Measurements from ENCODE around the gene ESR1.

ESR1 gene

GRCh38 chr6:152004036-152004566, 196.6 kb downstream of the ESR1 start (continued):
- TF ChIP-seq PATZ1 (CRISPR knock-in tag; IDR thresholded peaks at IDR 0.05; ENCODE audit: borderline replicate concordance) = no peak

DNA sequence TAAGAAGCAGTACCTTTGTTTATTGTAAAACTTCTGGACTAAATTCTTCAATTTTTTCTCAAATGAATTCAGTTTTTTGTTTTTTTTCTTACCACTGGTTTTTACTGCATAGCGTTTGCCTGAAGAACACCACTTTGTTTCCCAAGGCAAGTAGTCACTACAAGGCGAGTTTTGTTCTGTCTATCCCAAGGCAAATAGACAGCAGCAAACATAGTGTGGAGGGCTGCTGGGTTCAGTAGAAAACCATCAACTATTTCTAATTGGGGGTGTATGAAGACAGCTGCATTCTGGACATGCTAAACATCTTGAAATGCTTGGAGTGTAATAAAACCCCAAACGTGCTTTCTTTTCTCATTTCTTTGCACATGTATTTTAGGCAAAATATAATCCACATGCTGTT, 197.4 kb downstream of the ESR1 start:
- ATAC-seq = no peak
- TF ChIP-seq TOX (CRISPR knock-in tag; IDR thresholded peaks at IDR 0.05; ENCODE audit: borderline replicate concordance) (no peak), PPARA (CRISPR knock-in tag; IDR thresholded peaks at IDR 0.05; ENCODE audit: borderline replicate concordance) (no peak), ZNF565 (CRISPR knock-in tag; conservative IDR thresholded peaks at IDR 0.05; ENCODE audit: low read depth) (no peak), PATZ1 (CRISPR knock-in tag; IDR thresholded peaks at IDR 0.05; ENCODE audit: borderline replicate concordance) (no peak), CSDC2 (CRISPR knock-in tag; IDR thresholded peaks at IDR 0.05) (no peak), ZC3H10 (CRISPR knock-in tag; IDR thresholded peaks at IDR 0.05) (no peak)

DNA sequence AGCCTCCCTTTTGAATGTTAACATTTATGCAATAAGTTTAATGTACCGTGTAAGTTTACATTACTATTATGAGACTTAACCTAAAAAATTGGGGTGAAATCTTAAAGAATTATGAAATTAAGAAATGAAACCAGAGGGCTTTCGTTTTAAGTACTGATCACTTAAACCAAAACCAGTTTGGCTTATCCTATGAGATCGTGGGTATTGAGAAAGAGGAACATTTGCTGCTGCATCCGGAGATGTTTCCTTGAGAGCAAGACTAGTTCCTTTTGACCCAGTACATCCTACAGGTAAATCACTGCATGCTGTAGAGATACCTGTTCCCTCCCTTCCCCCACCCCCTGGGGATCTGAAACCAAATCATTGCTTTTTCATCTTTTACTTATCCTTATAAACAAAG, 201.3 kb downstream of the ESR1 start:
- no peak for ATAC-seq
- TF ChIP-seq ARNTL (CRISPR knock-in tag; IDR thresholded peaks at IDR 0.05; ENCODE audit: borderline replicate concordance, low read depth) (no peak), ZNF70 (CRISPR knock-in tag; IDR thresholded peaks at IDR 0.05) (no peak), CSRNP3 (CRISPR knock-in tag; IDR thresholded peaks at IDR 0.05) (no peak), ESRRG (CRISPR knock-in tag; IDR thresholded peaks at IDR 0.05) (no peak), RARB (CRISPR knock-in tag; IDR thresholded peaks at IDR 0.05) (no peak), POU6F1 (CRISPR knock-in tag; IDR thresholded peaks at IDR 0.05; ENCODE audit: borderline replicate concordance, low read depth) (no peak), ZFP3 (CRISPR knock-in tag; IDR thresholded peaks at IDR 0.05) (no peak), BACH2 (CRISPR knock-in tag; IDR thresholded peaks at IDR 0.05; ENCODE audit: borderline replicate concordance) (no peak)

DNA sequence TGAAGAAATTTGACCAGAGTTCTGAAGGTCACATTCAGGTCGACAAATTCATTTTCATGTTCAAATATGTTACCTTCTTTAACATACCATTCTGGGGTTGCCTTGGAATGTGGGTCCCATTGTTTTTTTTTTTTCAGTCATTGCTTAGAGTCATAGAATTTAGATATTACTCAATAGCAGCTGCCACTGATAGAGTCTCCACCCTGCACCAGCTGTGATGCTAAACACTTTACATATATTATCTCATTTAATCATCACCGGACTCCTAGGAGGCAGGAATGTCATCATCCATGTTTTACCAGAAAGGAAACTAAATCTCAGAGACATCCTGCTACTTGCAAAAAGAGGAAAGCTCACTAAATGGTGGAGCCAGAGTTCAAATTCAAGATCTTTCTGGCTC, 204.7 kb downstream of the ESR1 start:
- no peak for ATAC-seq
- TF ChIP-seq PATZ1 (CRISPR knock-in tag; IDR thresholded peaks at IDR 0.05; ENCODE audit: borderline replicate concordance) = no peak
- no peak for TF ChIP-seq OSR1 (CRISPR knock-in tag; IDR thresholded peaks at IDR 0.05)
- TF ChIP-seq TSHZ2 (CRISPR knock-in tag; IDR thresholded peaks at IDR 0.05) = no peak
- no peak for TF ChIP-seq ZNF565 (CRISPR knock-in tag; conservative IDR thresholded peaks at IDR 0.05; ENCODE audit: low read depth)
- no peak for TF ChIP-seq CSDC2 (CRISPR knock-in tag; IDR thresholded peaks at IDR 0.05)
- TF ChIP-seq RARB (CRISPR knock-in tag; IDR thresholded peaks at IDR 0.05) = no peak
- no peak for TF ChIP-seq ZFP3 (CRISPR knock-in tag; IDR thresholded peaks at IDR 0.05)
- TF ChIP-seq ARNTL (CRISPR knock-in tag; IDR thresholded peaks at IDR 0.05; ENCODE audit: borderline replicate concordance, low read depth) = no peak
- TF ChIP-seq ZNF8 (CRISPR knock-in tag; IDR thresholded peaks at IDR 0.05) = no peak
- no peak for TF ChIP-seq CSRNP3 (CRISPR knock-in tag; IDR thresholded peaks at IDR 0.05)
- no peak for TF ChIP-seq POU6F1 (CRISPR knock-in tag; IDR thresholded peaks at IDR 0.05; ENCODE audit: borderline replicate concordance, low read depth)
- TF ChIP-seq GLIS3 (CRISPR knock-in tag; IDR thresholded peaks at IDR 0.05) = no peak
- no peak for TF ChIP-seq TOX (CRISPR knock-in tag; IDR thresholded peaks at IDR 0.05; ENCODE audit: borderline replicate concordance)
- TF ChIP-seq ISL1 (CRISPR knock-in tag; IDR thresholded peaks at IDR 0.05) = no peak
- no peak for TF ChIP-seq SNAI2 (CRISPR knock-in tag; IDR thresholded peaks at IDR 0.05)
- TF ChIP-seq ZC3H10 (CRISPR knock-in tag; IDR thresholded peaks at IDR 0.05) = no peak
- TF ChIP-seq ESRRG (CRISPR knock-in tag; IDR thresholded peaks at IDR 0.05) = no peak
- TF ChIP-seq ZNF70 (CRISPR knock-in tag; IDR thresholded peaks at IDR 0.05) = no peak
